T-helper 2 cell treated with Interferon-gamma antibody and Interleukin-4, amounts not matched to agents 5 μg/mL and 100 μg/mL, for 36 hours (primary cell): Measurements from ENCODE around the gene FGF11.

Experiments
- DNase-seq: peaks from one replicate; pipeline ENCODE4 v3.0.0; 2021; ENCODE audit warnings: low spot score
- H3K27ac Mint-ChIP-seq: one replicate; pipeline ENCODE4 v1.8.0; 2021; ENCODE audit warnings: mild to moderate bottlenecking, mixed read lengths
- H3K27me3 Mint-ChIP-seq: one replicate; pipeline ENCODE4 v1.8.0; 2021; ENCODE audit warnings: low read depth, mixed read lengths
- H3K36me3 Mint-ChIP-seq: one replicate; pipeline ENCODE4 v1.8.0; 2021; ENCODE audit warnings: low read depth, mixed read lengths
- H3K4me1 Mint-ChIP-seq: one replicate; pipeline ENCODE4 v1.8.0; 2021; ENCODE audit warnings: low read depth, mixed read lengths
- H3K4me3 Mint-ChIP-seq: one replicate; pipeline ENCODE4 v1.8.0; 2022; ENCODE audit warnings: mild to moderate bottlenecking, moderate library complexity, mixed read lengths
- H3K9me3 Mint-ChIP-seq: one replicate; pipeline ENCODE4 v1.8.0; 2021; ENCODE audit warnings: mixed read lengths

FGF11 gene

DNA sequence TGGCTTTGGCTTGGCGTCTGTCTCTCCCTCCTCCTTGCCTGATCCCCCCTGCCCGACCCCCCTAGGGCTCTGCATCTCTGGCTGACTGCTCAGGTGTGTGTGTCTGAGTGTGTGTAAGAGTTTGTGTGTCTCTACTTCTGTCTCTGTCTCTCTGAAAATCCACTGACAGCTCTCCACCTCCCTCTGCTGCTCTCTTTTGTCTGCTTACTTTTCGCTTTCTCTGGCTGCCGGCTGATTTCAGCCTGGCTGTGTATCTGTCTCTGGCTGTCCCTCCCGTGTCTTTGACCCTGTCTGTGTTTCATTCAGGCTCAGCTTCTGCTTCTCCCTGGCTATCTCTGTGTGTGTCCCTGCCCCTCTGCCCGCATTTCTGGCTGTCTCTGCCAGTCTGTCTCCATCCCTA, 23.0 kb upstream of the FGF11 start:
- no peaks in the 10 kb centered on the region for H3K9me3 Mint-ChIP-seq
- no peak for DNase-seq
- H3K4me1 Mint-ChIP-seq = no peaks in the 10 kb centered on the region
- no peaks in the 10 kb centered on the region for H3K27me3 Mint-ChIP-seq
- H3K36me3 Mint-ChIP-seq = no peaks in the 10 kb centered on the region
- no peak overlapping the region for H3K27ac Mint-ChIP-seq
- H3K4me3 Mint-ChIP-seq = no peak overlapping the region

DNA sequence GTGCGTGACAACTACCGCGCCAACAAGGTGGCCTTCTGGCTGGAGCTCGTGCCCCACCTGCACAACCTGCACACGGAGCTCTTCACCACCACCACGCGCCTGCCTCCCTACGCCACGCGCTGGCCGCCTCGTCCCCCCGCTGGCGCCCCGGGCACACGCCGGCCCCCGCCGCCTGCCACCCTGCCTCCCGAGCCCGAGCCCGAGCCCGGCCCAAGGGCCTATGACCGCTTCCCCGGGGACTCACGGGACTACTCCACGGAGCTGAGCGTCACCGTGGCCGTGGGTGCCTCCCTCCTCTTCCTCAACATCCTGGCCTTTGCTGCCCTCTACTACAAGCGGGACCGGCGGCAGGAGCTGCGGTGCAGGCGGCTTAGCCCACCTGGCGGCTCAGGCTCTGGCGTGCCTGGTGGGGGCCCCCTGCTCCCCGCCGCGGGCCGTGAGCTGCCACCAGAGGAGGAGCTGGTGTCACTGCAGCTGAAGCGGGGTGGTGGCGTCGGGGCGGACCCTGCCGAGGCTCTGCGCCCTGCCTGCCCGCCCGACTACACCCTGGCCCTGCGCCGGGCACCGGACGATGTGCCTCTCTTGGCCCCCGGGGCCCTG, 22.2 kb upstream of the FGF11 start:
- Mint-ChIP-seq H3K9me3 (no peaks in the 10 kb centered on the region), H3K36me3 (no peaks in the 10 kb centered on the region), H3K27ac (no peak overlapping the region), H3K4me3 (no peak overlapping the region), H3K4me1 (no peaks in the 10 kb centered on the region), H3K27me3 (no peaks in the 10 kb centered on the region)
- no peak for DNase-seq

GRCh38 chr17:7418472-7419152, 20.7 kb upstream of the FGF11 start:
- no peaks in the 10 kb centered on the region for H3K27me3 Mint-ChIP-seq
- no peaks in the 10 kb centered on the region for H3K36me3 Mint-ChIP-seq
- H3K4me3 Mint-ChIP-seq = no peak overlapping the region
- DNase-seq = no peak
- H3K4me1 Mint-ChIP-seq = no peaks in the 10 kb centered on the region
- no peaks in the 10 kb centered on the region for H3K9me3 Mint-ChIP-seq
- no peak overlapping the region for H3K27ac Mint-ChIP-seq

DNA sequence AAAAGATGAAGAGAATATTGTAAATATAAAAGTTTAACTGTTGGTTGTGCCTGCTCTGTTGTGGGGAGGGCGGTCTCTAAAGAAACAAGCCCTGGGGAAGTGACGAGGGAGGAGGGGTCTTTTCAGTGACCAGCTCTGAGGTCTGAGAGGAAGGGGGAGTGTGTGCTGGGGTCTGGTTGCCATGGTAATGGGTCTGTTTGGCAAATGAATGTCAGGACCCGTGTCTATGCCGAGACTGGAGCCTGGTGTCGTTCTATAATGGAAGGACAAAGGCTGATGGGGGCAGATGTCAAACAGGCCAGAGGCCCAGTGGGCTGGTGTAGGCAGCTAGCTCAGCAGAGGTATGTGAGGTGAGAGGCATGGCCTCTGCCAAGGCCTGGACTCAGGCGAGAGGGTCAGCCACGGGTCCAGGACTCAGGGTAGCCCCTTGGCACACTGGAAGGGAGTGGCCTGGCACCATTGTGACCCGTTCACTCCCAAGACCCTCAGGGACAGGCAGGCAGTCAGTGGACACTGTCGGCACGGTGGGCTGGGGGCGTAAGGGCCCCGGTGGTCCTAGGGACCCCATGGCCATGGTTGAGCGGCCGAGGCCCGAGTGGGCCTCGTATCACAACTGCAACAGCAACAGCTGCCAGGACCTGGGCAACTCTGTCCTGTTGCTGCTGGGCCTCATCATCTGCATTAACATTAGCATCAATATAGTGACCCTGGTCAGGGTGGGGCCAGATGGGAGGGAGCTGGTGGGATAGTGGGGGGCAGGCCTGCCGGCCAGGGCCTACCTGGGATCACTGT, 19.3 kb upstream of the FGF11 start, which contains the start of gene SPEM1:
Gene SPEM1 (plus strand): TSS at position 506 of the 792 bp plus-strand sequence. CDS start 61 bp downstream, at position 567.
- no peak for DNase-seq
- Mint-ChIP-seq H3K9me3 (no peaks in the 10 kb centered on the region), H3K4me1 (no peaks in the 10 kb centered on the region), H3K27ac (no peak within 1 kb of the TSS), H3K27me3 (no peaks in the 10 kb centered on the region), H3K36me3 (no peaks in the 10 kb centered on the region), H3K4me3 (no peak within 1 kb of the TSS)

DNA sequence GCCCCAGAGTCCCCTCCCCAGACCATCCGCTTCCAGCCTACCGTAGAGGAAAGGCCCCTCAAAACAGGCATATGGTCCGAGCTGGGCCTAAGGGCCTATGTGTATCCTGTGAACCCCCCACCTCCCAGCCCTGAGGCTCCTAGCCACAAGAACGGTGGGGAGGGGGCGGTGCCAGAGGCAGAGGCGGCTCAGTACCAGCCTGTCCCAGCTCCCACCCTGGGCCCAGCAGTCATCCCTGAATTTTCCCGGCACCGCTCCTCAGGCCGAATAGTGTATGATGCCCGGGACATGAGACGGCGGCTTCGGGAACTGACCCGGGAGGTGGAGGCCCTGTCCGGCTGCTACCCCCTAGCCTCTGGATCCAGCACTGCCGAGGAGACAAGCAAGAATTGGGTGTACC, 18.1 kb upstream of the FGF11 start:
- Mint-ChIP-seq H3K4me1 (no peaks in the 10 kb centered on the region), H3K27ac (no peak overlapping the region), H3K27me3 (no peaks in the 10 kb centered on the region), H3K4me3 (no peak overlapping the region), H3K36me3 (no peaks in the 10 kb centered on the region), H3K9me3 (no peaks in the 10 kb centered on the region)
- no peak for DNase-seq

- H3K4me3 Mint-ChIP-seq = no peak overlapping the region
- no peak for DNase-seq
- no peak overlapping the region for H3K27ac Mint-ChIP-seq
- H3K27me3 Mint-ChIP-seq = no peaks in the 10 kb centered on the region
- H3K9me3 Mint-ChIP-seq = no peaks in the 10 kb centered on the region
- H3K4me1 Mint-ChIP-seq = no peaks in the 10 kb centered on the region
- no peaks in the 10 kb centered on the region for H3K36me3 Mint-ChIP-seq
These were observed 15.6 kb upstream of the FGF11 start for GRCh38 chr17:7423679-7424078.

DNA sequence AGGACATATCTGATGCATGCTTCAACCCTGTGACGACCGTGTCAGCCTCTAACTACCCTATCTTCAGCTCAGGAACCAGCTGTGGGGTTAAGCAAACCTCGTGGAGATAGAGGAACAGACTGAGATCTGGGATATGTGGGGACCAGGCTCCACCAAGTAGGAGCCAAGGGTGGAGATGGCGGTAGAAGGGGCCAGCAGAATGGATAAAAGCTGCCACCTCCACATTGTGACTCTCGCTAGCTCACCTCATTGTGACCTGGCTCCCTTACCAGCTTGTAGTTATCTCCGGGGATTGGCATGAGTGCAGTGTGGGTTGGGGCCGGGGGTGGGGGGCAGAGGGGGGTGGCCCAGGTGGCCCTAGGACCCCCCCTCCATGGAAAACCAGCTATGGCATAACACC, 14.0 kb upstream of the FGF11 start, which contains the start of gene SPEM2:
Gene SPEM2 (plus strand): TSS at position 301 of the 400 bp plus-strand sequence. CDS start 73 bp downstream, at position 374.
- Mint-ChIP-seq H3K27me3 (no peaks in the 10 kb centered on the region), H3K36me3 (no peaks in the 10 kb centered on the region), H3K27ac (no peak within 1 kb of the TSS), H3K4me3 (no peak within 1 kb of the TSS), H3K4me1 (no peaks in the 10 kb centered on the region), H3K9me3 (no peaks in the 10 kb centered on the region)
- DNase-seq = no peak

- no peak overlapping the region for H3K4me3 Mint-ChIP-seq
- no peak for DNase-seq
- no peaks in the 10 kb centered on the region for H3K4me1 Mint-ChIP-seq
- no peak overlapping the region for H3K27ac Mint-ChIP-seq
- no peaks in the 10 kb centered on the region for H3K36me3 Mint-ChIP-seq
- no peaks in the 10 kb centered on the region for H3K27me3 Mint-ChIP-seq
- H3K9me3 Mint-ChIP-seq = no peaks in the 10 kb centered on the region
These were observed 13.6 kb upstream of the FGF11 start for GRCh38 chr17:7425756-7426155.

GRCh38 chr17:7426203-7426863, 13.0 kb upstream of the FGF11 start:
- H3K4me3 Mint-ChIP-seq = no peak overlapping the region
- H3K27ac Mint-ChIP-seq = no peak overlapping the region
- H3K27me3 Mint-ChIP-seq = no peaks in the 10 kb centered on the region
- H3K4me1 Mint-ChIP-seq = no peaks in the 10 kb centered on the region
- no peaks in the 10 kb centered on the region for H3K9me3 Mint-ChIP-seq
- H3K36me3 Mint-ChIP-seq = no peaks in the 10 kb centered on the region
- DNase-seq = no peak

DNA sequence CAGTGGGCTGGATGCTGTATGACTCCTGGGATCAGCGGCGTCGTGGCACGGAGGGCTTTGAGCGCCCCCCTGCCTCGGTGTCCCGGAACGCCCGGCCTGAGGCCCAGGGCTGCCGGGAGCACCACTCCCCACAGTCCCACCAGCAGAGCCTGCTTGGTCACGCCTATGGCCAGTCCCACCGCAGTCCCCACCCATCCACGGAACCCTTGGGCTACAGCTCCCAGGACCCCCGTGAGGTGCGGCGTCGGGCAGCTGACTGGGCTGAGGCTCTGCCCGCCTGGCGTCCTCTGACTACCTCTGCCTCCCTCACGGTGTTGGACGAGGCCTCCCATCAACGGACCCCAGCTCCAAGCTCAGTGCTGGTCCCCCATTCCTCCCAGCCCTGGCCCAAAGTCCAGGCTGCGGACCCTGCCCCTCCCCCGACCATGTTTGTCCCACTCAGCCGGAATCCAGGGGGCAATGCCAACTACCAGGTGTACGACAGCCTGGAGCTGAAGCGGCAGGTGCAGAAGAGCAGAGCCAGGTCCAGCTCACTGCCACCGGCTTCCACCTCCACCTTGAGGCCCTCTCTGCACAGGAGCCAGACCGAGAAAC, 12.3 kb upstream of the FGF11 start:
- H3K27ac Mint-ChIP-seq = no peak overlapping the region
- no peaks in the 10 kb centered on the region for H3K4me1 Mint-ChIP-seq
- H3K4me3 Mint-ChIP-seq = no peak overlapping the region
- H3K9me3 Mint-ChIP-seq = no peaks in the 10 kb centered on the region
- no peaks in the 10 kb centered on the region for H3K36me3 Mint-ChIP-seq
- no peak for DNase-seq
- no peaks in the 10 kb centered on the region for H3K27me3 Mint-ChIP-seq

- no peaks in the 10 kb centered on the region for H3K27me3 Mint-ChIP-seq
- no peak for DNase-seq
- no peaks in the 10 kb centered on the region for H3K36me3 Mint-ChIP-seq
- H3K9me3 Mint-ChIP-seq = no peaks in the 10 kb centered on the region
- no peaks in the 10 kb centered on the region for H3K4me1 Mint-ChIP-seq
- no peak overlapping the region for H3K27ac Mint-ChIP-seq
- H3K4me3 Mint-ChIP-seq = no peak overlapping the region
These were observed 11.8 kb upstream of the FGF11 start for GRCh38 chr17:7427549-7427948.

GRCh38 chr17:7428557-7428956, 10.8 kb upstream of the FGF11 start, which contains the start of gene SPEM3:
Gene SPEM3, plus strand, starts transcription at chr17:7428857. Its CDS starts 46 bp downstream, at chr17:7428903.
- DNase-seq = no peak
- Mint-ChIP-seq H3K4me3 (no peak within 1 kb of the TSS), H3K9me3 (no peaks in the 10 kb centered on the region), H3K27ac (no peak within 1 kb of the TSS), H3K36me3 (no peaks in the 10 kb centered on the region), H3K27me3 (no peaks in the 10 kb centered on the region), H3K4me1 (no peaks in the 10 kb centered on the region)

DNA sequence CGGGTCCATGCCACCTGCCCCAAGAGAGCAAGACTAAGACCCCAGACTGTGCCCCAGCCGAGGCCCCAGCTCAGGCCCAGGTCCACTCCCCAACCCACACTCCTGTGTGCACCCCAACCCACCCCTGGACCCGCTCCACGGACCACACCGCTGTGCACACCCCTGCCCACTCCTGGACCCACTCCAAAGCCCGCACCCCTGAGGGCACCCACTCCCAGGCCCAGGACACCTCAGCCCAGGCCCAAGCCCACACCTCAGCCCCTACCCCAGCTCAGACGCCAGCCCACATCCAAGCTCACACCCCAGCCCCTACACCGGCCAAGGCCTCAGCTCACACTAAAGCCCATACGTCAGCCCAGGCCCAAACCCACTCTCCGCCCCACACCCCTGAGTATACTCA, 9.6 kb upstream of the FGF11 start:
- no peak for DNase-seq
- no peaks in the 10 kb centered on the region for H3K9me3 Mint-ChIP-seq
- H3K4me3 Mint-ChIP-seq = no peak overlapping the region
- H3K4me1 Mint-ChIP-seq = no peaks in the 10 kb centered on the region
- H3K27me3 Mint-ChIP-seq = no peaks in the 10 kb centered on the region
- no peaks in the 10 kb centered on the region for H3K36me3 Mint-ChIP-seq
- no peak overlapping the region for H3K27ac Mint-ChIP-seq
